DND-41 (cell line): ENCODE data around the gene TCP10L.
"Not testable (repeated sequence)": the region's sequence is repeated elsewhere in the genome, so short reads cannot be mapped to it uniquely, and the experiment has no call there.

ENCODE experiments used
- ATAC-seq: fragments of 200-7000 bp; cut with Tn5 transposase; 3 replicates; pipeline ENCODE4 v1.9.1; 2021; ENCODE audit warnings: low read depth; ENCODE audit not compliant: insufficient read depth
- DNase-seq: peaks from one replicate; pipeline ENCODE4 v3.0.0-alpha.2; 2020
- H2AFZ ChIP-seq: 2 replicates; pipeline ENCODE4 v1.6.0; 2012; ENCODE audit warnings: low read depth, low read length
- H3K27ac ChIP-seq: 2 replicates; pipeline ENCODE4 v1.5.1; 2012; ENCODE audit warnings: low read length, inconsistent platforms
- H3K27me3 ChIP-seq: fragments of 200-600 bp; sonication (generic); 2 replicates; pipeline ENCODE4 v1.6.0; 2012; ENCODE audit warnings: low read length, mild to moderate bottlenecking, inconsistent platforms; ENCODE audit not compliant: insufficient read depth, poor library complexity
- H3K36me3 ChIP-seq: 2 replicates; pipeline ENCODE4 v1.5.1; 2012; ENCODE audit warnings: low read length, inconsistent platforms; ENCODE audit not compliant: insufficient read depth
- H3K4me1 ChIP-seq: 2 replicates; pipeline ENCODE4 v1.5.1; 2012; ENCODE audit warnings: mild to moderate bottlenecking, low read length; ENCODE audit not compliant: insufficient read depth
- H3K4me2 ChIP-seq: 2 replicates; pipeline ENCODE4 v1.6.0; 2012; ENCODE audit warnings: mild to moderate bottlenecking, moderate library complexity, low read length, inconsistent platforms; ENCODE audit not compliant: insufficient read depth
- H3K4me3 ChIP-seq, 2 experiments: fragments of 200-600 bp in 1 of 2; shearing (Covaris generic) in 1 of 2; 2 replicates each; pipeline ENCODE4 v1.5.1; 2012 to 2016; ENCODE audit warnings: inconsistent platforms in 2 of 2, low read length in 2 of 2, mild to moderate bottlenecking in 2 of 2, low read depth in 1 of 2, moderate library complexity in 1 of 2
- H3K79me2 ChIP-seq: 2 replicates; pipeline ENCODE4 v1.6.0; 2012; ENCODE audit warnings: low read length, inconsistent platforms; ENCODE audit not compliant: insufficient read depth
- H3K9ac ChIP-seq: 2 replicates; pipeline ENCODE4 v1.6.0; 2012; ENCODE audit warnings: low read depth, mild to moderate bottlenecking, inconsistent platforms, low read length, moderate library complexity
- H3K9me3 ChIP-seq: 2 replicates; pipeline ENCODE4 v1.5.1; 2012; ENCODE audit warnings: low read length, moderate library complexity, mild to moderate bottlenecking, inconsistent platforms; ENCODE audit not compliant: insufficient read depth, severe bottlenecking
- H4K20me1 ChIP-seq: 2 replicates; pipeline ENCODE4 v1.6.0; 2012; ENCODE audit warnings: low read length; ENCODE audit not compliant: insufficient read depth
- CTCF ChIP-seq: IDR thresholded peaks from 2 replicates; pipeline ENCODE4 v1.5.1; 2012; ENCODE audit warnings: borderline replicate concordance, low read length, moderate library complexity, mild to moderate bottlenecking; ENCODE audit not compliant: poor library complexity, severe bottlenecking; ENCODE audit errors: extremely low read depth
- EZH2 ChIP-seq: IDR thresholded peaks from 3 replicates; pipeline ENCODE4 v1.6.1; 2012; ENCODE audit warnings: borderline replicate concordance, low read depth, mild to moderate bottlenecking, moderate library complexity, low read length, inconsistent platforms; ENCODE audit not compliant: severe bottlenecking

TCP10L gene

GRCh38 chr21:32585042-32585710, at the start of gene TCP10L:
Gene TCP10L, minus strand, starts transcription at chr21:32585523. Its CDS starts 1,219 bp downstream, at chr21:32584304.
- no peaks in the 10 kb centered on the region for H3K27me3 ChIP-seq
- no peak within 1 kb of the TSS for H3K27ac ChIP-seq
- H3K4me3 ChIP-seq: no peak within 1 kb of the TSS
- DNase-seq: no peak
- ATAC-seq: no peak
- no peaks in the 10 kb centered on the region for H3K4me1 ChIP-seq
- no peaks in the 10 kb centered on the region; the same call in 1 of the 2 replicates for H4K20me1 ChIP-seq
- H3K9ac ChIP-seq: no peak within 1 kb of the TSS
- H2AFZ ChIP-seq: no peak within 1 kb of the TSS
- no peaks in the 10 kb centered on the region for H3K36me3 ChIP-seq
- H3K4me2 ChIP-seq: no peak within 1 kb of the TSS
- TF ChIP-seq EZH2 (no peak), CTCF (no peak)
- no peaks in the 10 kb centered on the region for H3K9me3 ChIP-seq
- H3K79me2 ChIP-seq: no peaks in the 10 kb centered on the region

- H2AFZ ChIP-seq: no peak overlapping the region
- ATAC-seq (no peak), DNase-seq (no peak)
- peaks cover 20% of the 10 kb centered on the region for H3K36me3 ChIP-seq
- H3K27ac ChIP-seq: no peak overlapping the region
- H3K4me1 ChIP-seq: no peaks in the 10 kb centered on the region
- H3K9me3 ChIP-seq: no peaks in the 10 kb centered on the region
- H4K20me1 ChIP-seq: no peaks in the 10 kb centered on the region
- H3K4me3 ChIP-seq: no peak overlapping the region
- H3K27me3 ChIP-seq: no peaks in the 10 kb centered on the region
- H3K9ac ChIP-seq: no peak overlapping the region
- no peaks in the 10 kb centered on the region for H3K79me2 ChIP-seq
- no peak overlapping the region for H3K4me2 ChIP-seq
- no peak for TF ChIP-seq CTCF
- no peak for TF ChIP-seq EZH2
These were observed 41.4 kb upstream of the TCP10L start for GRCh38 chr21:32626621-32627196.

GRCh38 chr21:32618218-32618617, 32.9 kb upstream of the TCP10L start:
- not testable (repeated sequence) for H4K20me1 ChIP-seq, H2AFZ ChIP-seq, H3K36me3 ChIP-seq, H3K4me1 ChIP-seq, ATAC-seq, H3K27ac ChIP-seq, H3K9ac ChIP-seq, DNase-seq, H3K9me3 ChIP-seq, H3K79me2 ChIP-seq, H3K4me2 ChIP-seq, H3K27me3 ChIP-seq, H3K4me3 ChIP-seq

- no peak for ATAC-seq
- peak overlapping the region; percentile 97 for H2AFZ ChIP-seq
- H4K20me1 ChIP-seq: no peaks in the 10 kb centered on the region; the same call in 1 of the 2 replicates
- H3K9ac ChIP-seq: peak overlapping the region; percentile 72; the same call in 1 of the 2 replicates
- no peak overlapping the region for H3K27ac ChIP-seq
- peak overlapping the region; percentile 65 for H3K4me2 ChIP-seq
- peaks cover 20% of the 10 kb centered on the region for H3K36me3 ChIP-seq
- TF ChIP-seq CTCF: no peak
- TF ChIP-seq EZH2: no peak
- H3K9me3 ChIP-seq: no peaks in the 10 kb centered on the region
- H3K4me3 ChIP-seq: peak overlapping the region in 1 of 2 experiments; percentile 90; a peak in 1 of 4 replicates
- no peaks in the 10 kb centered on the region for H3K27me3 ChIP-seq
- H3K4me1 ChIP-seq: peaks cover 25% of the 10 kb centered on the region
- no peak for DNase-seq
- H3K79me2 ChIP-seq: peaks cover 26% of the 10 kb centered on the region
These were observed 28.2 kb upstream of the TCP10L start for GRCh38 chr21:32613436-32614043.
